ENCODE data around the gene ENTHD1. TPM values are rescaled to one million over a fixed set of nuclear protein-coding genes. Genes with fewer than 3 reads are reported as not detected.

Gene ENTHD1
- total RNA-seq, 2 experiments from 2014 or later = 0.07 to 0.21 TPM

DNA sequence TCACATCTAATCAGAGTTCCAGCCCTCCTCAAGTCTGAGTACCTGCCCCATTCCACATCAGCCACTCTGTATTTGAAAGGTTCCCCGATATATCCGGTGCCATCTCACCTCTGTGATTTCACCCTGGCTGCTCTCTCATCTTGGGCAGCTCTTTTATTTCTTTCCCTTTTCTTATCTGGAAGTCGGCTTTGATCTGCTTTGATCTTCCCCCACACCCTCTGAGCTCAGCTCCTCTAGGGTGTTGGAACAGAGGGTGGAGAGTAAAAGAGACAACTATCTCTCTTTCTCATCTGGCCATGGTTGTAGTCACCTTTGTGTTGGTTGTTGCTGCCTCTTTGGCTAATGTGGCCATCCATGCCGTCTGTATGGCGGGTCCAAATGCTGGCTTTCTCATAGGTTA, 108.3 kb downstream of the ENTHD1 start:
- Mint-ChIP-seq H3K27me3 (no peaks in the 10 kb centered on the region), H3K4me3 (no peak overlapping the region), H3K36me3 (ENCODE audit: low read depth) (peaks cover 1% of the 10 kb centered on the region), H3K9me3 (peaks cover 6% of the 10 kb centered on the region), H3K4me1 (peaks cover 7% of the 10 kb centered on the region), H3K27ac (no peak overlapping the region)
- DNase-seq = no peak
- ChIA-PET CTCF (interaction anchor here (1.1 kb wide), 1 partner anchor 11 kb away, joined by 3 read pairs; no protein-coding TSS in a partner anchor), POLR2A (no interaction called here)

DNA sequence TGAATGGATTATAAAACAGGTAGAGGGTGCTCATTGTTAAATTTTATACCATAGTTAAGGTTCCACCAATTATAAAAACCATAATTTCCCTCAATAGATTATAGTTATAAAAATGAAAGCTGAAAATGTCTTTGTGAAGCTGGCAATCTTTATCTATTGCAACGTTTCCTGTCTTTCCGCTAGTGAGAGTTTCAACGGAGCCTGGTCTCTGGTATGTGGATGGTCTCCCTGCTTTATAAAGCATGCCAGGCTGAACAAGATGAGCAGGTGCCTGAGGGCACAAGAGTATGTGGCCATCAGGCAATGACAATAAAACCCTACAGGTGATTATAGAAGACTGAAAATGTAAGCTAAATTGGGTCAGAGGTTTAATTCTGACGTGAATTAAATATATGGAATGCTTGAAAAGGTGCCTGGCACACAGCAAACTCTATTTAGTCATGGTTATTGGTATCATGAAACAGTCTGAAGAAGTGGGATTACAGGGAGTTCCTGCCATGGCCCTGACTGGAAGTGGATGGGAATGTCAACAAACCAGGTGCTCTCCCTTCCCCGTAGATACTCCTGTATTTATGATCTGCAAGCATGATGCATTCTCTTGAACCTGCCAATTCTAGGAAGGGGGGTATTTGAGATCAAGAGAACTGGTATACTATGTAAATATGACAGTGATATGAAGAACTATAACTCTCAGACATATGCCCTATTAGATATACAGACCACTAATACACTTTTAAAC, 115.7 kb downstream of the ENTHD1 start:
- ChIA-PET CTCF (interaction anchor here (1.8 kb wide), 1 partner anchor 27 kb away, joined by 6 read pairs; no protein-coding TSS in a partner anchor), POLR2A (no interaction called here)
- no peak for DNase-seq
- no peak overlapping the region for H3K27ac Mint-ChIP-seq
- peaks cover 1% of the 10 kb centered on the region for H3K36me3 Mint-ChIP-seq (ENCODE audit: low read depth)
- H3K27me3 Mint-ChIP-seq = no peaks in the 10 kb centered on the region
- H3K4me3 Mint-ChIP-seq = no peak overlapping the region
- peaks cover 46% of the 10 kb centered on the region for H3K4me1 Mint-ChIP-seq
- peaks cover 4% of the 10 kb centered on the region for H3K9me3 Mint-ChIP-seq

DNA sequence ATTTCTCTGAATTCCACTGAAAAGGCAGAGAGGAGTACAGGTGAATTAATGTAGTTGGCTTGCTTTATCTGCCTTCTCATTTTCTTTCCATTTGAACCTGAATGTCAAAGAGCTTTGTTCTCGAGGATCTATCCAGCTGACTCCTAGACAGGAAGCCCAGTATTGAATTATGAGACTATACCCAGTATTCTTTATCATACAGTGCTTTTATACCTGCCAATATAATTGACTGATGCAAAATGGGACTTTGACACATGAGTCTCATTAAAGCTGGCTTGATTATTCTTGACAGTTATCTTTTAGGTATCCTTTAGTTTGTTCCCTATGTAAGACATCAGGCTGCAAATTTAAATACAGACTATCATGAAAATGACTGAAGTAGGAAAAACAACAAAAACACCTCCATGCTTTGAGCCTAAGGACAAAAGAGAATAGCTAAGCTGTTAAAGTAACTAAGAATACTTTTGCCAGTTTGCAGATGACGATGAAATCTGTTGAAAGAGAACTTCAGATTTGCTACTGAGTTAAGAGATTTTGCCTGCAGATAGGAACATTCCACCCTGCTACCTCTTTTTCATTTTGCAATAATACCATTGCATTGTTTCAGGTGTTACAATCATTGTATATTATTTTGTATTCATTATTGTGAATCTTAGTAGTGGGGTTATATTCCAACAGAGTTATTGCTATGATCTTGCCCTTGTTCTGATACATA, 117.1 kb downstream of the ENTHD1 start:
- Mint-ChIP-seq H3K27ac (peak overlapping the region; percentile 15), H3K9me3 (peaks cover 12% of the 10 kb centered on the region), H3K4me1 (peaks cover 52% of the 10 kb centered on the region), H3K4me3 (no peak overlapping the region), H3K27me3 (no peaks in the 10 kb centered on the region), H3K36me3 (ENCODE audit: low read depth) (peaks cover 4% of the 10 kb centered on the region)
- DNase-seq = no peak
- POLR2A ChIA-PET = no interaction called here
- CTCF ChIA-PET = interaction anchor here (0.6 to 1.9 kb wide), 5 partner anchors 11 to 166 kb away, joined by 3 to 6 read pairs (median 5); no protein-coding TSS in a partner anchor

DNA sequence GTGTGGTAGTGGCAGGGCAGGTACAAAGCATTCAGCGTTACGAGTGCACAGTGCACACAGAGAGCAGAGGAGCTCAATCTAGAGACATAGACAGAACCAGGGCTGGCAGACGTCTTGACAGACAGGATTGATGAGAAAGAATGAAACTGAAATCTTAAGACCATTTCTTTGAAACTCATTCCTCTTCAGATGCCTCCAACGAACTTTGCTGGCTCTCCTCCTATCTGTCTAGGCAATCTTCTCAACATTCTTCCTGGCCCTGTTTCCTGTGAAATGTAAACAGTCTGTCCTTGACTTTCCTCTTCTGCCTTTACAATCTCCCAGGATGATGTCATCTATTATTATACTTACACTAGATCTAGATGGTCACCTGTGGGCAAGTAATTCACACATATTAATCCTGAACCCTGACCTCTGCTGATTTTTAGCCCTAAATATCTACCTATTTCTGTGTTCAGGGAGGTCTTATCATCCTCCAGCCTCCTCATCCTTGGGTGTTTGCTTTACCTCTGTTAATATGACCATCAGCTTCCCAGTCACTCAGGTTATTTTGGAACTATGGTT, 119.5 kb downstream of the ENTHD1 start:
- DNase-seq = peak; percentile 82
- H3K9me3 Mint-ChIP-seq = peaks cover 18% of the 10 kb centered on the region
- peaks cover 50% of the 10 kb centered on the region for H3K4me1 Mint-ChIP-seq
- CTCF ChIA-PET = interaction anchor here (0.6 to 1.2 kb wide), 10 partner anchors 11 to 215 kb away, joined by 3 to 5 read pairs (median 3); no protein-coding TSS in a partner anchor
- peaks cover 14% of the 10 kb centered on the region for H3K36me3 Mint-ChIP-seq (ENCODE audit: low read depth)
- POLR2A ChIA-PET = interaction anchor here (0.5 kb wide), 1 partner anchor 60 kb away, joined by 3 read pairs; no protein-coding TSS in a partner anchor
- peaks cover 2% of the 10 kb centered on the region for H3K27me3 Mint-ChIP-seq
- peak overlapping the region; percentile 85 for H3K27ac Mint-ChIP-seq
- peak overlapping the region; percentile 29 for H3K4me3 Mint-ChIP-seq

DNA sequence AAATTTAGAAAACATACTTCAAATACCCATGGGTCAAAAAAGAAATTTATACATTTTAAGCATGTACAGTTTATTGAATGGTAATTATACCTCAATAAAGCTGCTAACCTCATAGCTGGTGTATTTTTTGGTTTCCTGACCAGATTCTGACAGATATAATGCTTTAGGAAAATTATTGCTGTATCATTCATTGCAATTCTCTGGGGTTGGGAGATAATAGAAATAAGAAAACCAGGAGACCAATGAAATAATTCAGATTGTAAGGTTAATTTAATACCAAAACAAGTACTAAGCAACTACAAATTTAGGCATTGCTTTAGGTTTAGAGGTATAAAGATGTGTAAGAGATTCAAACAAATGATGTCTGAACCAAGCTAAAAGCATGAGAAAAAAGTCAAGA, 120.1 kb downstream of the ENTHD1 start:
- DNase-seq = no peak
- peaks cover 18% of the 10 kb centered on the region for H3K9me3 Mint-ChIP-seq
- peak overlapping the region; percentile 29 for H3K4me3 Mint-ChIP-seq
- ChIA-PET POLR2A (interaction anchor here (0.7 kb wide), 1 partner anchor 149 kb away, joined by 3 read pairs; no protein-coding TSS in a partner anchor), CTCF (interaction anchor here (0.6 to 1.5 kb wide), 9 partner anchors 10 to 1214 kb away, joined by 3 to 5 read pairs (median 3); no protein-coding TSS in a partner anchor)
- H3K36me3 Mint-ChIP-seq (ENCODE audit: low read depth) = peaks cover 15% of the 10 kb centered on the region
- H3K4me1 Mint-ChIP-seq = peaks cover 50% of the 10 kb centered on the region
- H3K27ac Mint-ChIP-seq = peak overlapping the region; percentile 85
- peaks cover 2% of the 10 kb centered on the region for H3K27me3 Mint-ChIP-seq

DNA sequence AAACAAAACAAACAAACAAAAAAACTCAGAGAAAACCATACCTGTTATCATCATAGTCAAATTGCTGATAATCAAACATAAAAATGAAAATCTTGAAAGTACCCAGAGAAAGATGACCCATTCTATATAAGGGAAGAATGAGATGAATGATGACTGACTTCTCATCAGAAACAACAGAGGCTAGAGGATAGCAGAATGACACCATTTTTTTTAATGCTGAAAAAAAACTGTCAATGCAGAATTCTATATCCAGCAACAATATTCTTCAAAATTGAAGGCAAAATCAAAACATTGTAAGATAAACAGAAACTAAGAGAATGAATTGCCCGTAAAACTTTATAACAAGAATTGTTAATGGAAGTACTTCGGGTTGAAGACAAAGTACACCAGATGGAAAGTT, 122.1 kb downstream of the ENTHD1 start:
- peaks cover 42% of the 10 kb centered on the region for H3K4me1 Mint-ChIP-seq
- CTCF ChIA-PET = interaction anchor here (1.4 kb wide), 1 partner anchor 254 kb away, joined by 3 read pairs; no protein-coding TSS in a partner anchor
- H3K36me3 Mint-ChIP-seq (ENCODE audit: low read depth) = peaks cover 15% of the 10 kb centered on the region
- H3K9me3 Mint-ChIP-seq = peaks cover 21% of the 10 kb centered on the region
- H3K27me3 Mint-ChIP-seq = peaks cover 2% of the 10 kb centered on the region
- H3K4me3 Mint-ChIP-seq = no peak overlapping the region
- no peak overlapping the region for H3K27ac Mint-ChIP-seq
- DNase-seq = no peak
- POLR2A ChIA-PET = no interaction called here

DNA sequence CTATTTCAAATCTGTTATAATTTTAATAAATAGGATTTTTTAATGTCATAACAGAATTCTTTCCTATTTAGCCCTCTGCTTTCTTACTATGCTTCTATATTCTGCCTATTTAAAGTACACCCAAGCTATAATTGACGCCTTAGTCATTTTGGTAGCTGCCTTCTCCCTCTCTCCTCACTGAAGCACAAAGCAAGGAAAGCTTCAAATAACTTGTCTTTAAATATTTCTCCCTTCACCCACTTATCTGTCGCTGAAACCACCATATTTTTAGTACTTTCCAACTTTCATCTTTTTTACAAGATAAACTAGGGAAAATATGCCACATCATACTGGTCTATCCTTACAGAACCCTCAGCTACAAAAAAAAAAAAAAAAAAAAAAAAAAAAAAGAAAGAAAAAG, 127.9 kb downstream of the ENTHD1 start:
- Mint-ChIP-seq H3K4me1 (peaks cover 9% of the 10 kb centered on the region), H3K27me3 (peaks cover 2% of the 10 kb centered on the region), H3K36me3 (ENCODE audit: low read depth) (peaks cover 9% of the 10 kb centered on the region), H3K9me3 (peaks cover 11% of the 10 kb centered on the region), H3K27ac (no peak overlapping the region), H3K4me3 (no peak overlapping the region)
- DNase-seq = no peak
- POLR2A ChIA-PET = no interaction called here
- CTCF ChIA-PET = interaction anchor here (1.3 to 2.2 kb wide), 2 partner anchors 11 to 34 kb away, joined by 5 read pairs; no protein-coding TSS in a partner anchor

DNA sequence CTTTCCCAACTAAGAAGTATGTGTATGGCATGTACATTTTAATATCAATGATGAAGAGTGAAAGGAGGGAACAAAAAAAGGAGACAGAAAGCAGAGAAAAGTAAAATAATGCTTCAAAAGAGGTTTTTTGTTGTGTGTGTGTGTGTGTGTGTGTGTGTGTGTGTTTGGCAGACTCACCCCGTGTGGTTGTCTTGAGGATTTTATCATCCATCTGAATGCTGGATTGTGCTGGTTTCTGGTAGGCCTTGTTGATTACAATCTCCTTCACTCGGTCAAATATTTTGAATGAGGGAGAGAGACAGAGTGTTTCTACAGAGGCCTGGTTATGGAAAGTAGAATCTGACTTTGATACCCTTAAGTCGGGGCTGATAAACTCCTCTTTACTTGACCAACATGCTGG, 128.5 kb downstream of the ENTHD1 start:
- peaks cover 9% of the 10 kb centered on the region for H3K9me3 Mint-ChIP-seq
- H3K36me3 Mint-ChIP-seq (ENCODE audit: low read depth) = peaks cover 9% of the 10 kb centered on the region
- CTCF ChIA-PET = interaction anchor here (1.3 to 2.2 kb wide), 2 partner anchors 10 to 33 kb away, joined by 5 read pairs; no protein-coding TSS in a partner anchor
- H3K4me3 Mint-ChIP-seq = no peak overlapping the region
- no peak overlapping the region for H3K27ac Mint-ChIP-seq
- peaks cover 9% of the 10 kb centered on the region for H3K4me1 Mint-ChIP-seq
- DNase-seq = no peak
- POLR2A ChIA-PET = no interaction called here
- peaks cover 2% of the 10 kb centered on the region for H3K27me3 Mint-ChIP-seq

DNA sequence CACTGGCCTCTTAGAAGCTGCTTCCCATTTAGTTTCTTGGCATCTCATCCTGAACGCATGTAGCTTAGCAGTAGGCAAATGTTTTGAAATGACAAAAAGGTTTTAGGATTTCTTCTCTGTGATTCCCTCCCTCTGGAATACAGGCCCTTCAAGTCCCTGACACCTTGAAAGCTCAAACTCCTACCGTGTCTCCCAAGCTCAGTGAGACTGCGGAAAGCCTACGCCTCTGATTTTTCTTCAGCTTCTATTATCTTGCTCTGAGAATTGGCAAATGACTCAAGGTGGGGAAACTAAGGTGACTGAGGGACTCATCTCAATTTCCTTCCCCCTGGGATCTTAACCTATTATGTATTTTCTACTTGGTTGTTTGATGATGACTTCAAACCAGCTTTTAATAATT, 130.3 kb downstream of the ENTHD1 start:
- Mint-ChIP-seq H3K27ac (no peak overlapping the region), H3K4me3 (no peak overlapping the region), H3K27me3 (no peaks in the 10 kb centered on the region), H3K36me3 (ENCODE audit: low read depth) (peaks cover 4% of the 10 kb centered on the region), H3K9me3 (peaks cover 3% of the 10 kb centered on the region), H3K4me1 (peaks cover 9% of the 10 kb centered on the region)
- ChIA-PET POLR2A (no interaction called here), CTCF (interaction anchor here (0.8 to 1.0 kb wide), 2 partner anchors 12 to 13 kb away, joined by 3 read pairs; no protein-coding TSS in a partner anchor)
- no peak for DNase-seq

DNA sequence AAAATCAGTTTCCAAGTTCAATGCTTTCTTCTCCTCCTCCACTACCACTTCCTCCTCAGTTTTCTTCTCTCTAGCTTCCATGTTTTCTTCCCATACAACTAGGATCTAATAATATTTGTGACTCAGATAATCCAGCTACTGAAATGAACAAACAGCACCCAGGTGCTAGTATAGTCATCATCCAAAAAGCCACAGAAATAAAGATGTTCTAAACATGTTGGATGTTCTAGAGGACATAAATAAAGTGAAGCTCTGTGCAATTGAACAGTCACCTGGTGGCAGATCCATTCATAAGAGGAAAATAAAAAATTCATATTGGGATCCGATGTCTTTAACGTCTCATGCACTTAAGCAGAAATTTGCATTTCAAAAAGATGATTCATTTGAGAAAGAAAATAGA, 142.8 kb downstream of the ENTHD1 start:
- DNase-seq = no peak
- CTCF ChIA-PET = interaction anchor here (1.0 to 1.4 kb wide), 2 partner anchors 12 to 130 kb away, joined by 3 read pairs; no protein-coding TSS in a partner anchor
- no peak overlapping the region for H3K27ac Mint-ChIP-seq

DNA sequence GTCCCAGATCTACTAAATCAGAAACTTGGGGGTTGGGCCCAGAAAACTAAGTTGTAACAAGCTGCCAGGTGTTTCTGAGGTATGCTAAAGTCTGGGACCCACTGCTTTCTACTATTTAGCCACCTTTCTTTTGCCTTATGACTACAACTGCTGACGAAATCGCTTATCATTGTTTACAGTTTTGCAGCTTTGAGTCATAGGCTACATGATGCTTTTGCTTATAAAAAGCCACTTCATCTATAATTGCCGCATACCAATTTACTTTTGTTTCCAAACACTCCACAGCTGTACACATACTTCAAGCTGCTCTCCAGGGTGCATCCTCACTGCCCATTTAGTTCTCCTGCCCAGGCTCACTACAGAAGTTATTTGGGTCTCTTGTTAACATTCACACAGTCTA, 144.7 kb downstream of the ENTHD1 start:
- H3K27me3 Mint-ChIP-seq = no peaks in the 10 kb centered on the region
- peaks cover 46% of the 10 kb centered on the region for H3K4me1 Mint-ChIP-seq
- no peak for DNase-seq
- no peak overlapping the region for H3K27ac Mint-ChIP-seq
- CTCF ChIA-PET = interaction anchor here (0.6 to 1.1 kb wide), 2 partner anchors 13 to 109 kb away, joined by 3 read pairs; no protein-coding TSS in a partner anchor
- H3K36me3 Mint-ChIP-seq (ENCODE audit: low read depth) = no peaks in the 10 kb centered on the region
- H3K4me3 Mint-ChIP-seq = no peak overlapping the region
- POLR2A ChIA-PET = no interaction called here
- peaks cover 2% of the 10 kb centered on the region for H3K9me3 Mint-ChIP-seq

More for the DNA sequence above, 142.8 kb downstream of the ENTHD1 start:
- POLR2A ChIA-PET = no interaction called here
- Mint-ChIP-seq H3K36me3 (ENCODE audit: low read depth) (no peaks in the 10 kb centered on the region), H3K27me3 (no peaks in the 10 kb centered on the region), H3K4me1 (peaks cover 37% of the 10 kb centered on the region), H3K9me3 (peaks cover 2% of the 10 kb centered on the region), H3K4me3 (no peak overlapping the region)

DNA sequence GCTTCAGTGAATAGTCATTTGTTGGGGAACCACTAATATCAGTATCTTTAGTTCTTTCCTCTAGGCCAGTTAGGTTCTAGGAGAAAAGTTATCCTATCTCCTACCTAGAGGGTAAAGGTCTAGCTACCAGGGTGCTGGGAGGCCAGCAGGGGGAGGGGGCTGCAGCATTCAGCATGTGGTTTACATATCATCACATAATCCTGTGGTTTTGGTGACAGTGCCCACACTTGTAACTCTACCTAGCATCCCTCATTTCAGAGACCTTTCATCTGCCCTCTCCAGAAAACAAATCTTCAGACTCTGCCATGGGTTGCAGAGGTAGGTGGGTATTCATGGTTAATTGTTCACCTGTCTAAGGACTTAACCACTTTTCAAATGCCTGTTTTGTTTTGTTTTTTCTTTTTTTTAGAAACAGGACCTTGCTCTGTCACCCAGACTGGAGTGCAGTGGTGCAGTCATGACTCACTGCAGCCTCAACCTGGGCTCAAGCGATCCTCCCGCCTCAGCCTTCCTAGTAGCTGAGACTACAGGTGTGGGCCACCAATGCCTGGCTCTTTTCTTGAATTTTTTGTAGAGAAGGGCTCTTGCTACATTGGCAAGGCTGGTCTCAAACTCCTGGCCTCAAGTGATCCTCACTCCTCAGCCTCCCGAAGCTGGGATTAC, 146.8 kb downstream of the ENTHD1 start:
- H3K27ac Mint-ChIP-seq = peak overlapping the region; percentile 10
- no peak for DNase-seq
- POLR2A ChIA-PET = no interaction called here

More for the DNA sequence above, 146.8 kb downstream of the ENTHD1 start:
- CTCF ChIA-PET = interaction anchor here (0.6 kb wide), 1 partner anchor 227 kb away, joined by 3 read pairs; the partner anchor contains the start of gene ATF4
- Mint-ChIP-seq H3K27me3 (no peaks in the 10 kb centered on the region), H3K4me1 (peaks cover 32% of the 10 kb centered on the region), H3K4me3 (no peak overlapping the region), H3K36me3 (ENCODE audit: low read depth) (peaks cover 2% of the 10 kb centered on the region), H3K9me3 (peaks cover 2% of the 10 kb centered on the region)

All from activated CD4-positive, alpha-beta T cell treated with anti-CD3 and anti-CD28 coated beads, Interleukin-2, amount 10 ng/mL, durations not matched to agents 7 days and 5 days (primary cell).